H1 (cell line): ENCODE measurements around the gene RASSF10. TPM values are rescaled to one million over a fixed set of nuclear protein-coding genes. Genes with fewer than 3 reads are reported as not detected.

Source experiments
- BRCA1 ChIP-seq: IDR thresholded peaks from 2 replicates; pipeline ENCODE4 v1.6.1; 2012; ENCODE audit warnings: low read depth, low read length, improper control_type of control experiment
- POU5F1 ChIP-seq: IDR thresholded peaks from 2 replicates; pipeline ENCODE4 v1.6.1; 2011; ENCODE audit warnings: low read depth, mild to moderate bottlenecking, low read length, moderate library complexity
- RAD21 ChIP-seq, 2 experiments: IDR thresholded peaks in 1 of 2; conservative IDR thresholded peaks in 1 of 2; 2 replicates each; pipeline ENCODE4 v1.6.1; 2011; ENCODE audit warnings: low read depth in 2 of 2, low read length in 2 of 2, improper control_type of control experiment in 1 of 2, inconsistent platforms in 1 of 2, mild to moderate bottlenecking in 1 of 2, moderate library complexity in 1 of 2
- SP2 ChIP-seq: IDR thresholded peaks from 2 replicates; pipeline ENCODE4 v1.6.1; 2012; ENCODE audit warnings: mild to moderate bottlenecking, low read length, inconsistent platforms
- polyA plus RNA-seq, 7 experiments: library from polyadenylated mRNA; depleted of rRNA in 3 of 7; stranded (reverse) in 5 of 7; unstranded in 2 of 7; fragments of >200 nt in 5 of 7; fragments of 200-250 nt in 2 of 7; gene quantifications; 1 replicate in 5 of 7; 2 replicates in 1 of 7; 4 replicates in 1 of 7; pipeline versions ENCODE4 v1.2.1 to v1.2.3, GENCODE V29; 2011 to 2013; ENCODE audit warnings: missing spikeins in 2 of 7, mixed read lengths in 2 of 7
- total RNA-seq: library from RNA; stranded (reverse); fragmentation: NEBNext Ultra II Directional; extraction: Animal tissue kit (Norgen Biotek cat#: 25700); gene quantifications from 2 replicates; pipeline ENCODE4 v1.2.1, GENCODE V29; 2021

RASSF10 gene
- total and polyA plus RNA-seq, 2 of the 8 experiments (the other 6 are each of a cell fraction or from before 2014, with no cell fraction given): 0.51 to 1.8 TPM

DNA sequence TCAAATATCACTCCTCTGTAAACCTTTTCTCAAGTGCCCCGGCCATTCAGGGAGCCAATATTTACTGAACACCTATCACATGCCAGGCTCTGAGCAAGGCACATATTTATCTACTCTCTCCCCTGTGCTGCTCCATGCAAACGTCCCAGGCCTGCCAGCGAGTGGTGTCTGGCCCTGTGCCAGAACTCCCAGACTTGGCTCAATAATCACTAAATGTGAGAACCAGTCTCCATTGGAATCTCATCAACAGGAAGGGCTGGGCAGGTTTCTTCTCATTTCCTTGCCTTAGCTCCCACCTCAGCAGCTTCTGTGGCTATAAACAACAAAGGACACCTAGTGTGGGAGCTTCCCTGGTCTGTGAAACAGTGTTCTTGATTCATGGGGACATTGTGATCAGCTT is 21.7 kb downstream of the RASSF10 start (continued):
- TF ChIP-seq RAD21 (IDR thresholded peaks at IDR 0.05 in 1 of 2, conservative IDR thresholded peaks at IDR 0.05 in 1 of 2; ENCODE audit: low read depth in 2 of 2, low read length in 2 of 2) (no peak), BRCA1 (no peak), SP2 (no peak), POU5F1 (no peak)
